ENCODE data around the gene NOXRED1.
"Not testable (repeated sequence)": the region's sequence is repeated elsewhere in the genome, so short reads cannot be mapped to it uniquely, and the experiment has no call there.

The NOXRED1 gene, protein sequence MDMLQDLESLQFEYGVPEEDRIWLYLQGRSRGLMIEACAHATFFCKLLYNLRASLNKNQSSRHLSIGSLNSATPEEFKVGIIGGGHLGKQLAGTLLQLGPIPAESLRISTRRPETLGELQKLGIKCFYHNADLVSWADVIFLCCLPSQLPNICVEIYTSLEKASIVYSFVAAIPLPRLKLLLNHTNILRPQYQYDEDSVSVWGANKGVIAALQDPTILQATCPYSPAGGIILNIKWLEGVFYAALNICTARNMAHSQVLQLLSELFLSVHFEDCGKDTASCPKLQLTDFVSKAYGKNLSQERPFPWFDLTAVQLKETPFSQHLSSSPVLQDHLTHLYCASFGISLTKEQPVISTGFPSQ

DNA sequence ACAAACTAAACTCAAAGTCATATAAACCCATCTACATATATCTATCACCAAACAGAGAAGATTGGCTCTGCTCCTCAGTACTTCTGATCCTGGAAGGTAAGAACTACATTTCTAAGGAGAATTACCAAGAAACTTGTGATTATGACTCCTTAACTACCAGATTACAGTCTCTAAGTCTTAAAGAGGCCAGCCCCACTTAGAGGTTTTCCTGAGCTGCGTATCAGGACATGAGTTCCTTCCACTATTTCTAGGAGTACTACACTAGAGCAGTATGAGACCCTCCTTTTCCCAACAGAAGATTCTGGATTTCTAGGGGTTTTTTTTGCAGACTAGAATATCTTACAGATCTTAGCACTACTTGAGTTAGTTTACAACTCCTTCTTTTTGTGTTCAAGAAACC is at the start of gene NOXRED1:
Gene NOXRED1, minus strand, starts transcription at position 101 of the 400 bp plus-strand sequence. CDS start 634 bp downstream, outside the sequence.
- DNase-seq: no peak

DNA sequence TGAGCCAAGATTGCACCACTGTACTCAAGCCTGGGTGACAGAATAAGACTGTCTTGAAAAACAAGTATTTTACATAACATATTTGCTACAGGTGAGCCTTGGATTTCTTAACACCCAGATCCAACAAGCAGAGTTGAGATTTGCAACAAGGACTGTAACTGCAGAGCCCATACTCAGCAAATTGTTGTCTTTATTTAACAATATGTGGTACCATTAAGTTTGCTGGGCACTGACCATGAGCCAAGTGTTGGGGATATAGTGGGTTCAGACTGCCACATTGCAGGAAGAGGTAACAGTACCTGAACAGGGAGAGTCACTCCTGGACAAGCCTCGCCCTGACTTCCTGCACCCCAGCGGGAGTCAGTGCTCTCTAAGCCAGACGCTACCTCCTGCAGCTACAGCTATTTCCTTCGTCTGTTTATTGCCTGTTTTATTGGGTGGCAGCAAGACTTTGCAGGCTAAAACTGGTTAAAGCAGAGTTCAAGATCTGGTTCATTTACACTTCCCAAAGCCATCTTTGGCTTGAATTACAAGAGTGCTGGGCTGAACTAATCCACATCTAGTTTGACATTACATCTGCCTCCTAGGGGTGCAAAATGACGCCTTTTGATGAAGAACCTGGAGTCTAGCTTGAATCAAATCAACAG is 47.0 kb upstream of the NOXRED1 start:
- DNase-seq: no peak

GRCh38 chr14:77469539-77469938 is 46.2 kb upstream of the NOXRED1 start:
- DNase-seq: no peak

- no peak for DNase-seq
Measured at GRCh38 chr14:77469067-77469505, 45.8 kb upstream of the NOXRED1 start.

- DNase-seq: no peak
Measured at GRCh38 chr14:77467801-77468200, 44.5 kb upstream of the NOXRED1 start.

GRCh38 chr14:77459072-77459723 is 35.9 kb upstream of the NOXRED1 start:
- peak; percentile 73 for DNase-seq

DNA sequence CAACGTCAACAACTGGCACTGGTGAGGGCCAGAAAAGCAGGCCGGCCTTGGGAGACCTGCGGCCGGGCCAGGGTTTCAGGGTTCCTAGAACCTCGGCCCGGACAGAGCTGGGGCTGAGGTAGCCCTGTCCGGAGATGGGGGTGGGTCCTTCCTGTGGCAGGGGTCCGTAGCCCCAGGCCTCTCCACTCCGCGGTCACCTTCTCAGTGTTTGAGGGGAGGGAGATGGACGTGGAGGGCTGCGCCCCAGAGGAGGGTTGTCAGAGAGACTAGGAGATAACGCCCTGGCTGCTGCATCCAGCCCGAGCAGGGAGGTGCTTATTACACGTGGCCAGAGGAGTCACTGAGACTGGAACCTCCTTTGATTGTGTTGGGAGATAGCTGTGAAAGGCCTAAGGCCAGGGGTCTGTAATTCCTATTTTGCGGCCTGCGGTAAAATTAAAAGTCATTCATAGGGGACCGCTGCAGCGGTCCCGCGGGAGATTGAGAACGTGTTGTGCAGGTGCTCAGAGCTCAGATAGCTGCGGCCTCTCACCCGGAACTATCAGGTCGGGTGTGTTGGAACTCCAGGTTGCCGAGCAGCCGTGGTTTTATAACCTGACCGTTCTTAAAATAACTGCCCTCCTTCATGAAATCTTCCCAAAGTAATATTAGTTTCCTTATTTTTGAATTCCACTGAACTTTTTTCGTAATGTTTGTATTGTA is 35.1 kb upstream of the NOXRED1 start:
- DNase-seq: peak; percentile 38 to 43

DNA sequence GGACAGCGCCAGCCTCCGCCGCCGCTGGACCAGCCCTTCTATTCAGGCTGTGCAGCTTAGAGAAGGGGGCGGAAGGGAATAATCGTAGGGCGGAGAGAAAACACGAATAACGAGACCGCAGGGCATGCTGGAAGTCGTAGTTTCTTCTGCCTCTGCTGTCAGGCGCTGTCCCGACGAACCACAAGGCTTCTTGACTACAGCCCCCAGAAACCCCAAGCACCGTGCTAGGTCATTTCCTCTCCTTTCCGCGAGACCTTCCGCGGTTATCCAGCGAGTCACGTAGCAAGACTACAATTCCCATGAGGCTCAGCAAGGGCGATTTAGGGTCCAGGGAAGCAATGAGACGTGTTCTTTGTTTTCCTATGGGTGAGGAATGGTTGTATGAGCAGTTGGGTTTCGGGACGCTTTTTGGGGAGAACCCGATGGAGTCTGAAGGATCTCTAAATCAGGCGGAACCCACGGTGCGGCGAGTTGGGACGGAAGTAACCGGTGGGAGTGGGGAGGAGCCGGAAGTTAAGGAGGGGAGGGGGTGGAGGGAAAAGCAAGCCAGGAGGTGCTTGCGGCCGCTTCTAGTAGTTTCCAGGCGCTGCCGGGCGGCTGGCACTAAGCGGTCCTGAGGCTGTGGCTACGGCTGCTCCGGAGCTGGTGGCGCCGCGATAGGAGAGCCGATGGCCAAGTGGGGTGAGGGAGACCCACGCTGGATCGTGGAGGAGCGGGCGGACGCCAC is 34.4 kb upstream of the NOXRED1 start, which contains the start of the genes AHSA1 and VIPAS39:
Gene AHSA1, plus strand, starts transcription at position 572 of the 727 bp plus-strand sequence. Its CDS starts 97 bp downstream, at position 669.
Gene VIPAS39, minus strand, starts transcription at position 80 of the 727 bp plus-strand sequence. CDS start 3,499 bp downstream, outside the sequence.
- DNase-seq: peak; percentile 88 to 92

- DNase-seq: no peak
Measured at GRCh38 chr14:77457115-77457521, 33.8 kb upstream of the NOXRED1 start.

DNA sequence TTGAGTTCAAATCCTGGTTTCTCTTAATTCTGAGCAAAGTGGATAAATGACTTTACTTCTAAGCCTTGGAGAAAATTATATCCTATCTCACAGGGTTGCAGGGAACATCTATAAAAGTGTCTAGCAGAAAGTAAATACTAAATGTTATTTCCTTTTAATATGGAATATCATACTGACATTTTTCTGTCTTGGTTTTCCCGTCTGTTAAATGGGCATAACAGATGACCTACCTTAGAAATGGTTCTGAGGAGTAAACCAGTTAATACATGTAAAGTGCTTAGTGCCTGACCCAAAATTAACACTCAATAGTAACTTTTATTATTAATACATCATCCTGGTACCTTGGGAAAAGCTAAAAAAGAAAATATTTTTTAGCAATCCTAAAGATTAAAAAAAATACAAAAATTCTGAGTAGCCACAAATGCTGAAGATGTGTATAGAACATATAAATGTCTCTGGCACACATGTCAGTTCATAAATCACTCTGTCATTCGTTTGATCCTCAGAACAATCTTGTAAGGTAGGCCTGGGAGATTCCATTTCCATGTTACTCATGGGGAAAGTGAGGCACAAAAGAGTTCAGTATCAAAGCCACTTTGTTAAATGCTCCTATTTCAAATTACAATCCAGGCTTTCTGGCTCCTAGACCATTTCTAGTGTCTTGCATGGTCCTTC is 32.8 kb upstream of the NOXRED1 start:
- DNase-seq: no peak

DNA sequence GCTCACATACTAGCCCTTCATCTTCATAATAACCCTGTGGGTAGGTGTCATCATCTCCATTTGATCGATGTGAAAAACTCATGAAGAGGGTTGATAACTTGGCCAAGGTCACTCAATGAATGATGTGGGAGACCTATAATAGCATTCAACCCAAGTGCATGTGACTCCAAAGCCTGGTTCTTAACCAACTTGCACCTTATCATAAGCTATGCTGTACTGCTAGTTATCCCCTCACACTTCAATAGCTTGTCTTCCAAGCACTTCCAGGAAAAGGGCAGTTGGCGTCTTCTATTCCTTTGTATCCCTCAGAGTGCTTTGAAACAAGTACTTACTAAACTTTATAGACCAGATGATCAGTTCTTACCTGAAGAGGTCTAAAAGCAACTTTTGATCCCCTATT is 18.9 kb upstream of the NOXRED1 start:
- no peak for DNase-seq

DNA sequence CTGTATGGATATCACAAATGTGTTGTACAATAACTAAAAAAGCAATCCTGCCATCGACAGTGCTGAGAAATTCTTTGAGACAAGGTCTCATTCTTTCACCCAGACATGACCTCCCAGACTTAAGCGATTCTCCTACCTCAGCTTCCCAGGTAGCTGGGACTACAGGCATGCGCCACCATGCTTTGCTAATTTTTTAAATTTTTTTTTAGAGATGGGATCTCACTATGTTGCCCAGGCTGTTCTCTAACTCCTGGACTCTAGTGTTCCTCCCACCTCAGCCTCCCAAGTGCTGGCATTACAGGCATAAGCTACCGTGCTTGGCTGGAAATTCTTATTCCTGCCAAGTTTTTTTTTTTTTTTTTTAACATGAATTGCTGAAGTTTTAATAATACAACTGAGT is 16.5 kb upstream of the NOXRED1 start:
- no peak for DNase-seq

DNA sequence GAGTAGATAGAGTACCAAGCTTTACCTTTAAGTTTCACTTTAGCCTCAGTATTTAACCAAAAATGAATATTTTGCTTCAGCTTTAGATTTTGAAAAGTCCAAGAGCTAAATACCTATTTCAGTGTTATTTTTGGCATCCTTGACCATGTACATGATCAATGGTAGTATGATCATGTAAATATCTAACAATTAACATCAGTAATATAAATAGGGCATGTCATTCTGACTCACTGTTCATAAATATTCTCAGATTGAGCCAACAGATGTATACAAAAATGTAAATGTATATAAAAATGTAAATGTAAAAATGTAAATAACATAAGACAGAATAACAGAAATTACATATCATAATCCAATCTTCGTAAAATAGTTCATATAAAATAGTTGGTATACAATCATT is 15.3 kb upstream of the NOXRED1 start:
- DNase-seq: no peak

DNA sequence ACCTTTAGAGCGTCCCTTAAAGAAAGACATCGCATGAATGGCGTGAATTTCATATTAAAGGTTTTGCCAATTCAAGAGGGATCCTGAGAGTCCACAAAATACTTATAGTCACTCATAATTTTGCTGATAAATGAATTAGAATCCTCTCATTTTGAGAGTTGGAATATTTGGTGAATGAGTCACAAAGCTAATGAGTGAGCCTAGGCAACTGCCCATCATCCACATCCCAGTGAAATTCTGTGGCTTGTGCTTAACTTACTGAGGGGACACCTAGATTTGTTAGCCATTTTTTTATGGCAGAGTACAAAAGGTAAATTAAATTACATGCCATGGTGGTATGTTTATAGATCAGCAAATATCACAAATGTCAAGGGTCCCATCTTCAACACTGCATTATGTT is 12.7 kb upstream of the NOXRED1 start:
- no peak for DNase-seq

- DNase-seq: no peak
Measured at GRCh38 chr14:77426396-77426795, 3.1 kb upstream of the NOXRED1 start.

DNA sequence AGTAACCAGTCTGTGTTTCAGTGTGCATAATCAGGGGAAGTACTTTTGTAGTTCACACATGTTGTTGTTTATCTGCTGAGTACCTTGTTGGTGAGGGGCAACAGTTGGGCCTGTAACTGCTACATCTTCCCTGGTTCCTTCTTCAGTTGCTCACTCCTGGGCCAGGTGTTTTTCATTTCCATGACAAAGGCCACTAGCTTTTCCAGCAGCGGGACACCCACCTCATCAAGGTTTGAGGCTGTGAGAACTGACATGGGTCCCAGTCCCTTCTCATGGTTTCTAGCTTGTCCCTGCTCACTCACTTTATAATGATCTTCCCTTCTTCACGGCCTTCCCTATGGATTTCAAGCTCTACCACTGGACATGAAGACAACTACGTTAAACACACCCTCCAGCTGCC is 1.5 kb upstream of the NOXRED1 start:
- no peak for DNase-seq

GRCh38 chr14:77421201-77421600 is 2.1 kb downstream of the NOXRED1 start:
- no peak for DNase-seq

- DNase-seq: no peak
Measured at GRCh38 chr14:77416836-77417235, 6.5 kb downstream of the NOXRED1 start.

DNA sequence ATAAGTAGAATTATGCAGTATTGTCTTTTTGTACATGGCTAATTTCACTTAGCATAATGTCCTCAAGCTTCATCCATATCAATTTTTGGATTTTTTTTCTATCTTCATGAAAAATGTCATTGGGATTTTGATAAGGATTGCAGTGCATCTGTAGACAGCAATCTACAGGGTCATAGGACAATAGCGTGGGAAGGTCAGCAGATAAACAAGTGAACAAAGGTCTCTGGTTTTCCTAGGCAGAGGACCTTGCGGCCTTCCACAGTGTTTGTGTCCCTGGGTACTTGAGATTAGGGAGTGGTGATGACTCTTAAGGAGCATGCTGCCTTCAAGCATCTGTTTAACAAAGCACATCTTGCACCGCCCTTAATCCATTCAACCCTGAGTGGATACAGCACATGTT is 7.2 kb downstream of the NOXRED1 start:
- DNase-seq: not testable (repeated sequence)

GRCh38 chr14:77415403-77416030 is 7.8 kb downstream of the NOXRED1 start:
- DNase-seq: not testable (repeated sequence)

- no peak for DNase-seq
Measured at GRCh38 chr14:77409131-77409533, 14.2 kb downstream of the NOXRED1 start.
